Panc1 (cell line): ENCODE measurements around the gene DOK6. TPM values are rescaled to one million over a fixed set of nuclear protein-coding genes. Genes with fewer than 3 reads are reported as not detected.

Experiments used
- ATAC-seq: fragments of 200-7000 bp; cut with Tn5 transposase; 2 replicates; pipeline ENCODE4 v1.9.1; 2020; ENCODE audit warnings: mild to moderate bottlenecking, moderate library complexity
- BruUV-seq: library from RNA; stranded (reverse); fragments of 400-500 nt; replicated peaks from 2 replicates; lab custom pipeline; 2021; lab: Mats Ljungman, UMichigan
- CTCF ChIA-PET: fragments of 300-600 bp; sonication (Branson Sonifier 250); formaldehyde crosslinking; loops from one replicate; lab custom pipeline; 2022; ENCODE audit warnings: antibody characterized with exemption; lab: Charles Lee
- POLR2A ChIA-PET: fragments of 300-600 bp; sonication (Branson Sonifier 250); formaldehyde crosslinking; loops from one replicate; lab custom pipeline; 2022; ENCODE audit warnings: antibody characterized with exemption; lab: Charles Lee
- DNase-seq: peaks from one replicate; pipeline ENCODE4 v3.0.0-alpha.2; 2010; ENCODE audit warnings: low read depth, low spot score
- H3K27ac ChIP-seq: 2 replicates; pipeline ENCODE4 v1.5.1; 2011; ENCODE audit warnings: mild to moderate bottlenecking, low read length, inconsistent platforms
- H3K27me3 ChIP-seq: fragments of 200-500 bp; sonication (Bioruptor generic); 2 replicates; pipeline ENCODE4 v1.6.0; 2014; ENCODE audit warnings: low read length, inconsistent platforms; ENCODE audit not compliant: control insufficient read depth, insufficient read depth
- H3K36me3 ChIP-seq: fragments of 200-500 bp; sonication (Bioruptor generic); 2 replicates; pipeline ENCODE4 v1.5.1; 2014; ENCODE audit warnings: inconsistent platforms, mild to moderate bottlenecking, low read length, moderate library complexity; ENCODE audit not compliant: control insufficient read depth, insufficient read depth
- H3K4me1 ChIP-seq: 2 replicates; pipeline ENCODE4 v1.5.1; 2011; ENCODE audit warnings: inconsistent platforms, mild to moderate bottlenecking, low read length, moderate library complexity; ENCODE audit not compliant: control insufficient read depth, insufficient read depth
- H3K4me3 ChIP-seq, 2 experiments: 2 replicates each; pipeline ENCODE4 v1.5.1; 2011 to 2012; ENCODE audit warnings: low read depth in 2 of 2, low read length in 2 of 2, mild to moderate bottlenecking in 2 of 2, inconsistent platforms in 1 of 2, moderate library complexity in 1 of 2
- H3K9me3 ChIP-seq: fragments of 200-500 bp; sonication (Bioruptor generic); 2 replicates; pipeline ENCODE4 v1.5.1; 2014; ENCODE audit warnings: low read depth, mild to moderate bottlenecking, inconsistent platforms, low read length, moderate library complexity; ENCODE audit not compliant: control insufficient read depth, insufficient read depth
- POLR2AphosphoS5 ChIP-seq: IDR thresholded peaks from 2 replicates; pipeline ENCODE4 v1.6.1; 2012; ENCODE audit warnings: mild to moderate bottlenecking, low read depth, low read length, moderate library complexity
- REST ChIP-seq, 2 experiments: IDR thresholded peaks; 2 replicates each; pipeline ENCODE4 v1.6.1; 2011 to 2012; ENCODE audit warnings: low read depth in 2 of 2, control low read depth in 1 of 2, low read length in 1 of 2, mild to moderate bottlenecking in 1 of 2, moderate library complexity in 1 of 2; ENCODE audit not compliant: insufficient read depth in 1 of 2
- SIN3A ChIP-seq: IDR thresholded peaks from 2 replicates; pipeline ENCODE4 v1.6.1; 2012; ENCODE audit warnings: low read depth, mild to moderate bottlenecking, low read length, moderate library complexity, borderline replicate concordance; ENCODE audit not compliant: insufficient read depth
- TCF7L2 ChIP-seq: IDR thresholded peaks from 2 replicates; pipeline ENCODE4 v1.6.1; 2011; ENCODE audit warnings: mild to moderate bottlenecking, low read depth, low read length, inconsistent platforms
- in situ Hi-C: cut with HindIII; loops from 2 replicates; pipeline ENCODE4 v1.10.0; 2016; ENCODE audit warnings: low sequenced_read_pairs, low pct_unique_long_range_greater_than_20kb
- intact Hi-C: fragments of 100-400 bp; cut with micrococcal nuclease; formaldehyde crosslinking; loops from one replicate; pipeline ENCODE4 v1.10.0; 2022; ENCODE audit not compliant: unreplicated experiment
- total RNA-seq: library from RNA; stranded (reverse); gene quantifications from one replicate; pipeline ENCODE4 v1.2.1, GENCODE V29; 2021; ENCODE audit not compliant: unreplicated experiment
- TF ChIP-seq, protein P1 (sequence below): fragments of 450-650 bp; IDR thresholded peaks from 2 replicates; pipeline ENCODE4 v1.5.1; 2017; ENCODE audit warnings: mild to moderate bottlenecking

Gene DOK6
- total RNA-seq, 1 experiment from 2014 or later = not detected

DNA sequence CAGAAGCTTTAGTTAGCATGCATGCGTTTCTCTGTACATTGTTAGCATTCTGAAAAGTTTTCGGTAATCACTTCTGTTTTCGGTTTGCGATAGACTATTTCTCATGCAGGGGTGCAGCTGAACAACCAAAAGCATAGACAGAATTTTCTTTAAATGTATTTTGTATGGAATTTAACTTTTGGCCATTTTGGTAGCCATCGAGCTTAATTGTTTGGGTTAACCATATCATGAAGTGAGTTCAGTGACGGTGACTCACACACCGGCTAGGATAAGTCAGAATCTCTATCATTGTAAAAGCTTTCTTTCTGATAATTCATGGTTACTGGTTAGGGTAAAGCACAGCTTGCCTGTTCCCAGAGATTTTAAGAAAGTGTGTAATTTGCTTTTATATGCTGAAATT is 439.8 kb downstream of the DOK6 start:
- ChIA-PET CTCF (no interaction called here), POLR2A (no interaction called here)
- no peaks in the 10 kb centered on the region for H3K9me3 ChIP-seq
- H3K36me3 ChIP-seq = no peaks in the 10 kb centered on the region
- intact Hi-C loops (no loop called here), in situ Hi-C loops (no loop called here)
- DNase-seq = no peak
- no peaks in the 10 kb centered on the region for H3K4me1 ChIP-seq
- H3K27me3 ChIP-seq = no peaks in the 10 kb centered on the region
- TF ChIP-seq REST (IDR thresholded peaks at IDR 0.05; ENCODE audit: insufficient read depth in 1 of 2, low read depth in 2 of 2, low read length in 1 of 2) = no peak
- H3K4me3 ChIP-seq = no peak overlapping the region
- BruUV-seq = no TSS peak
- no peak overlapping the region for H3K27ac ChIP-seq
- no peak for ATAC-seq

GRCh38 chr18:69841117-69841516 is 440.4 kb downstream of the DOK6 start:
- intact Hi-C loops (no loop called here), in situ Hi-C loops (no loop called here)
- CTCF ChIA-PET = no interaction called here
- no peaks in the 10 kb centered on the region for H3K9me3 ChIP-seq
- POLR2A ChIA-PET = no interaction called here
- ATAC-seq (no peak), DNase-seq (no peak)
- no peak for TF ChIP-seq SIN3A
- no peak for TF ChIP-seq TCF7L2
- TF ChIP-seq REST (IDR thresholded peaks at IDR 0.05; ENCODE audit: insufficient read depth in 1 of 2, low read depth in 2 of 2, low read length in 1 of 2) = no peak
- TF ChIP-seq, protein P1, sequence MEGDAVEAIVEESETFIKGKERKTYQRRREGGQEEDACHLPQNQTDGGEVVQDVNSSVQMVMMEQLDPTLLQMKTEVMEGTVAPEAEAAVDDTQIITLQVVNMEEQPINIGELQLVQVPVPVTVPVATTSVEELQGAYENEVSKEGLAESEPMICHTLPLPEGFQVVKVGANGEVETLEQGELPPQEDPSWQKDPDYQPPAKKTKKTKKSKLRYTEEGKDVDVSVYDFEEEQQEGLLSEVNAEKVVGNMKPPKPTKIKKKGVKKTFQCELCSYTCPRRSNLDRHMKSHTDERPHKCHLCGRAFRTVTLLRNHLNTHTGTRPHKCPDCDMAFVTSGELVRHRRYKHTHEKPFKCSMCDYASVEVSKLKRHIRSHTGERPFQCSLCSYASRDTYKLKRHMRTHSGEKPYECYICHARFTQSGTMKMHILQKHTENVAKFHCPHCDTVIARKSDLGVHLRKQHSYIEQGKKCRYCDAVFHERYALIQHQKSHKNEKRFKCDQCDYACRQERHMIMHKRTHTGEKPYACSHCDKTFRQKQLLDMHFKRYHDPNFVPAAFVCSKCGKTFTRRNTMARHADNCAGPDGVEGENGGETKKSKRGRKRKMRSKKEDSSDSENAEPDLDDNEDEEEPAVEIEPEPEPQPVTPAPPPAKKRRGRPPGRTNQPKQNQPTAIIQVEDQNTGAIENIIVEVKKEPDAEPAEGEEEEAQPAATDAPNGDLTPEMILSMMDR = no peak
- TF ChIP-seq POLR2AphosphoS5 = no peak
- BruUV-seq = no TSS peak
- H3K27me3 ChIP-seq = no peaks in the 10 kb centered on the region
- no peak overlapping the region for H3K27ac ChIP-seq
- H3K4me3 ChIP-seq = no peak overlapping the region
- no peaks in the 10 kb centered on the region for H3K36me3 ChIP-seq
- no peaks in the 10 kb centered on the region for H3K4me1 ChIP-seq
